Hepatocyte (in vitro differentiated cells): ENCODE data around the gene EFCAB6.

Experiments used
- EZH2 ChIP-seq: fragments of 200-600 bp; sonication (generic); IDR thresholded peaks from 2 replicates; pipeline ENCODE4 v1.6.1; 2016; ENCODE audit warnings: antibody characterized with exemption, mild to moderate bottlenecking, borderline replicate concordance
- EZH2phosphoT487 ChIP-seq: fragments of 200-600 bp; sonication (generic); IDR thresholded peaks from one replicate; pipeline ENCODE4 v1.6.1; 2018; ENCODE audit warnings: antibody characterized with exemption, mild to moderate bottlenecking, low read depth, moderate library complexity; ENCODE audit not compliant: unreplicated experiment, severe bottlenecking
- TF ChIP-seq, protein P1 (sequence below): fragments of 200-600 bp; sonication (generic); IDR thresholded peaks from 2 replicates; pipeline ENCODE4 v1.5.1; 2016; ENCODE audit warnings: antibody characterized with exemption, mild to moderate bottlenecking; ENCODE audit not compliant: poor library complexity

DNA sequence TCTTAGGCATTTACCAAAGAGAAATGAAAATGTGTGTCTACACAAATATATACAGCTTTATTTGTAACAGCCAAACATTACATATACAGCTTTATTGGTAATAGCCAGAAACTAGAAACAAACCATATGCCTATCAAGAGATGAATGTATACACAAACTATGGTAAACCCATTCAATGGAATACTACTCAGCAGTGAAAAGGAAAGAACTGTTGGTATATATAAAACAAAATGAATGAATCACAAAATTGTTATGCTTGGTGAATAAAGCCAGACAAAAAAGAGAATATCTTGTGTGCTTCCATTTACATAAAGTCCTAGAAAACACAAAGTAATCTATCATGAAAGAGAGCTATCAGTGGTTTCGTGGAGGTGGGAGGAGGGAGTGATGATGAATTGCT lies 142.9 kb downstream of the EFCAB6 start:
- TF ChIP-seq, protein P1, sequence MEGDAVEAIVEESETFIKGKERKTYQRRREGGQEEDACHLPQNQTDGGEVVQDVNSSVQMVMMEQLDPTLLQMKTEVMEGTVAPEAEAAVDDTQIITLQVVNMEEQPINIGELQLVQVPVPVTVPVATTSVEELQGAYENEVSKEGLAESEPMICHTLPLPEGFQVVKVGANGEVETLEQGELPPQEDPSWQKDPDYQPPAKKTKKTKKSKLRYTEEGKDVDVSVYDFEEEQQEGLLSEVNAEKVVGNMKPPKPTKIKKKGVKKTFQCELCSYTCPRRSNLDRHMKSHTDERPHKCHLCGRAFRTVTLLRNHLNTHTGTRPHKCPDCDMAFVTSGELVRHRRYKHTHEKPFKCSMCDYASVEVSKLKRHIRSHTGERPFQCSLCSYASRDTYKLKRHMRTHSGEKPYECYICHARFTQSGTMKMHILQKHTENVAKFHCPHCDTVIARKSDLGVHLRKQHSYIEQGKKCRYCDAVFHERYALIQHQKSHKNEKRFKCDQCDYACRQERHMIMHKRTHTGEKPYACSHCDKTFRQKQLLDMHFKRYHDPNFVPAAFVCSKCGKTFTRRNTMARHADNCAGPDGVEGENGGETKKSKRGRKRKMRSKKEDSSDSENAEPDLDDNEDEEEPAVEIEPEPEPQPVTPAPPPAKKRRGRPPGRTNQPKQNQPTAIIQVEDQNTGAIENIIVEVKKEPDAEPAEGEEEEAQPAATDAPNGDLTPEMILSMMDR: no peak
- no peak for TF ChIP-seq EZH2
- no peak for TF ChIP-seq EZH2phosphoT487
